GM19035 (cell line): ENCODE measurements around the gene CHST11.
"Not testable (repeated sequence)": the region's sequence is repeated elsewhere in the genome, so short reads cannot be mapped to it uniquely, and the experiment has no call there.

Experiments used
- ATAC-seq: cut with Tn5 transposase; IDR thresholded peaks from one replicate; pipeline ENCODE4 v1.9.1; 2021; ENCODE audit not compliant: unreplicated experiment

CHST11 gene

DNA sequence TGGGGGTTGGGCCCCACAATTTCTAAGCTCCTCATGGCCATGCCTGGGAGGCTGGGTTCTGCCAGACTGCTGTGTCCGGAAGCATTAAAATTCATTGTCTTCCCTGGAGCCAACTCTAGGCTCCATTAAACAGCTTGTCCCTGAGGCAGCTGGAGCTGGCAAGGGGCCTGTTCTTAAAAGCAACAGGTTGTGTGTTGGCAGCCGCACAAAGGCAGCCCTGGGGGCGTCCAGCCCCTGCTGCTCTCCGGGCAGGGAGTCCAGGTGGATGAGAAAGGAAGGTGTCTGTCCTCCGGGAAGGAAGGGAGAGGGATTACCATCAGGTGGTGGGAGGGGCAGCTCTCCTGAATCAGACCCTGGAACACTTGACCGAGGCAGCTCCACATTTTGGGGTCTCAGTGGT lies 98.9 kb downstream of the CHST11 start:
- ATAC-seq = no peak

DNA sequence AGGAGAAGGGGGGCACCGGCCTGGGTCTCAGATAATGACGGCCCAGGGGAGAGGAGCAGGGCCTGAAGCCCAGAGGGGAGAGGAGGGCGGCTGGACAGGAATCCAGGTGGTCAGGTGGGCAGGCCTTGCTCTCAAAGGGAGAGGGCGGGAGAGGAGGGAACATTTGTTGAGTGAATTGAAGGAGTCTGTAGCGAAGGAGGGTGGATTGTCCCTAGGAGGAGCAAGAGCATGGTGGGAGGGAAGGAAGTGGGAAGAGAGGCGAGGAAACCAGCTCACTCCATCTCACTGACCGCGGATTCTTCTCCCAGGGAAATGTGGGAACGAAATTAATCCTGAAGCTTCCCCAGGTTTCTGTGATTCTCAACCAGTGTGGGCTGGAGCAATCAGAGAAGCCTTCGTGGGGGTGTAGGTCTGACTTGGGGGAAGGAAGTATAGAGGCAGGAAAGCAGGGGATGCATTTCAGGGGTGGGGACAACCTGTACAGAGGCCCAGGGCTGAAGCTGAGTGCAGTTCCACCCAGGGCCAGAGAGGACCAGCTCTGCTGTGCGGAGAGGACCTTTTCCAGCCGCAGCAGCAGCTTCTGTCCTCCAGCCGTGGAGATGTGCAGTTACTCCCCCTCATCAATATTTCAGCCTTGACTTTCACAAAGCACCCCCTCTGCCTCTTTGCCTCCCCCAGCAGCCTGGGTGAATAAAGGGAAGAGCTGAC lies 100.9 kb downstream of the CHST11 start:
- ATAC-seq = no peak

DNA sequence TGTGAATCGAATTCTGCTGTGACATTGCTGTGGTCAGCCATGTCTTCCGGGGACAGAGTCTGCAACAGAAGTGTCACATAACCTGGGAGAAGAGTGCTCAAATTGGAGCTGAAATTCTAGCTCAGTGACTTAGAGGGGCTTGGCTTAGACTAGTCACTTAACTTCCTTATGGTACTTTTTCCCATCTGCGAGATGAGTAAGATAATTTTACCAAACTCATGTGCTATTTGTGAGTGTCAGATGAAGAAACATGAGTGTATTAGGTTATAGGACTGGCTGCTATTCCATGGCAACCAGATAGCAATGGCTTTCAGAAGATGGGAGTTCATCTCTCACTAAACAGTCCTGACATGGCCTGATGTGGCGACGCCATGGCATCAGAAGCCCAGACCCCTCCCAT lies 104.1 kb downstream of the CHST11 start:
- ATAC-seq = no peak

DNA sequence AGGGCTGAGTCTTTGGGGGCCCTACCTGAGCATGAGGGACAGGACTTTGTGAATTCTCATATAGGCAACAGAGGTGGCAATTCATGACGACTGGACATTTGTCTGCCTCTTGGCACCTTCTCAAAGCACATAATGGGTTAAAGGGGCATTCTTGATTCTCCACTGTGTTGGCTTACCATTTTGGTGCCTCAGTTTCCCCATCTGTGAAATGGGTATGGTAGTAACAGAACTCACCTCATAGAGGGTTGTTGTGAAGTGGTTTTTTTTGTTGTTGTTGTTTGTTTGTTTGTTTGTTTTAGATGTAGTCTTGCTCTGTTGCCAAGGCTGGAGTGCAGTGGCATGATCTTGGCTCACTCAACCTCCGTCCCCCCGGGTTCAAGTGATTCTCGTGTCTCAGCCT lies 106.0 kb downstream of the CHST11 start:
- no peak for ATAC-seq

DNA sequence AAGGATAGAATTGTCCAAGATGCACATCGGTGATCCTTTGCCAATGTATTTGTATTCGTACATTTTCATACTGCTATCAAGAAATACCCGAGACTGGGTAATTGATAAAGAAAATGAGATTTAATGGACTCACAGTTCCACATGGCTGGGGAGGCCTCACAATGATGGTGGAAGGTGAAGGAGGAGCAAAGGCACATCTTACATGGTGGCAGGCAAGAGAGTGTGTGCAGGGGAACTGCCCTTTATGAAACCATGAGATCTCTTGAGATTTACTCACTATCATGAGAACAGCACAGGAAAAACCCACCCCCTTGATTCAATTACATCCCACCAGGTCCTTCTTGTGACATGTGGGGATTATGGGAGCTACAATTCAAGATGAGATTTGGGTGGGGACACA lies 107.9 kb downstream of the CHST11 start:
- not testable (repeated sequence) for ATAC-seq

DNA sequence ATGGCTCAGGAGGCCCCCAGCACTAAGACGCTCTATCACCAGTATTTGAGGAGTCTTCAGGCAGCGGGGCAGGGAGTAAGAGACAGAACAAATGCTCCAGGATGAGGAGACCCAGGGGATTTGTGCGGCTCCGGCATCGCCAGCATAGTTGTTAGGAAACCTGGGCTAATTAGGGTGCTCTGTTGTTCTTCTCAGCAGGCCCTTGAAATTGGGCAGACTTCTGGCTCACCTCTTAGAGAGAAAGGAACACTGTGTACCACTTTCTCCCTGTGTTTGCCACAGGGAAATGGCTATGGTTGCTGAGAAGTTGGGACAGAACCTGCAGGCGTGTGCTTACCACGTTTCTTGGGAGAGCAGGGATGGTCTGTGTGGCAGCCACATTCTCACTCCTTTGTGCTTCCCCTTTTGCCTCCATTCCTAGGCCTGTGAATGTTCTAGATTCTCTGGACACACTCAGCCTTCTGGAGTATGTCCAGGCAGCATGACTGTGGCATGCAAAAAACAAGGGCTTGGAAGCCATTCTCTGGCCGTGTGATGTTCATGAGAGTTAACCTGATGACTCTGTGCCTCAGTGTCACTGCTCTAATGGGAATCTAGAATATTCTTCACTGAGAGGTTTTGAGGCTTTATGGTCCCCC lies 109.0 kb downstream of the CHST11 start:
- ATAC-seq = no peak

DNA sequence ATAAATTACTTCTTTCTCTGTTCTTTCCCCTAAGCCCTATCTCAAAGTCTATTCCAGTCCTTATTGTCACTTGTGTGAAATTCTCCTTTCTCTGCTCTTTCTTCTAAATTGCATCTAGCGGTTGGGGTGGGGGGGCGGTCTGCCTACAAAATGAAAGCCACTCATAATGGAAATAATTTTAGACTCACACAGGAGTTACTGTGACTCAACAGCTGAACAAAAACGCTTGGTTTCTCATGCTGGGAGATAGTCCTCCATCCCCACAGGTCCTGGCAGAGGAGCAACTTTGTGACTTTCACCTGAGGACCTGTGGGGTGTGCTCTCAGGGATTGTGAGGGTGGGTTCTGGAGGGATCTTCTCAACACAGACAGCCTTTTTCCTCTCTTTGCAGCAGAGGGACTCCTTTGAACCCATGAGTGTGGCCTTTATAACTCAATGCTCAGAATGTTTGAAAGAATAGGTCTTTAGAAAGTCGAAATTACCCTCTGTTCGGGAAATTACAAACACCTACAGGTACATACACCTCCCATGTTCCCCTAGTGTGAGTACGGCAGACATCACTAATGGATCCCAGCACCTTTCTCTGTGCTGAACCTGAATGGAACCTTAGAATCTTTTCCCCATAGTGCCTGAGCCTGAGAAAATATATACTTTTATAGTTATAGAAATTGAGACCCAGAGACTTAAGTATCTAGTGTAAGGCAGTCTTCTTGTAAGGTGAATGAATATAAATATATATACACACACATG lies 109.7 kb downstream of the CHST11 start:
- ATAC-seq = no peak

DNA sequence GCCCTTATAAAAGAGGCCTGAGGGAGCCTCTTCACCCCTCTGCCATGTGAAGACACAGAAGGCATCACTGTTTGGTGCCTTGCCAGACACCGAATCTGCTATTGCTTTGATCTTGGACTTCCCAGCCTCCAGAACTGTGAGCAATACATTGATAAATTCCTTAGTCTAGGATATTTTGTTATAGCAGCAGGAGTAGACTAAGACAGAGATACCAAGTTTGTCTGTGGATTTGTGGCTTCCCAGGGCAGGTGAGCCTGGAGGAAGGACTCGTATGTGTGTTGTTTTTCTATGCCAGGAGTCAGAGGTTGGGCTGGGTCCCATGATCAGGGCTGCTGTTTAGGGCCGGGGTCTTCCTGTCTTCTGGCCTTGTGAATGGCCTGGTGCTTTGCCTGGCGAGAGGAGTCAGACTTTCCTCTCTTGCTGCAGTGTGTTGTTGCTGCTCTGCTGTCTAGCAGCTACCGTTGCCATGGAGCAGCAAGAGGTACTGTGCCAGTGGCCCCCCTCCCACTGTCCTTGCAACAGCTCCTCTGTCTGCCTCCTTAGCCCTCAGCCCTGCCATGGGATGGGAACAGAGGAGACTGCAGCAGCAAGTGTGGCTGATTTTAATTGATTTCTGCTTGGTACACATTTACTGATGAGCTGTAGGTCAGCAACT lies 111.2 kb downstream of the CHST11 start:
- ATAC-seq = no peak

DNA sequence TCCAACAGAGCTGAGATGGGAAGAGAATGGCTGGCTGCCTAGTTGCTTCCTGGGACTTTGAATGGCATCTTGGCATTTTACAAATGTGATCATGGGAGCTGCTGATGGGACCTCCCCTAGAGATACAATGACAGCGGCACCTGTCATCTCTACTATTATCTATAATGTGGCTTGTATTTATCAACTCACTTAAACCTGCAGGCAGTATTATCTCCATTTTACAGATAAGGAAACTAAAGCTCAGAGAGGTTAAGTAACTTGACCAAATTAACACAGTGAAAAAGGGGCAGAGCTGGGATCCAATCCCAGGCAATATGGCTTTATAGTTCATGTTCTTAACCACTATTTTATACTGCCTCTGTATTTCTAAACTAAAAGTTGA lies 111.7 kb downstream of the CHST11 start:
- ATAC-seq = no peak

DNA sequence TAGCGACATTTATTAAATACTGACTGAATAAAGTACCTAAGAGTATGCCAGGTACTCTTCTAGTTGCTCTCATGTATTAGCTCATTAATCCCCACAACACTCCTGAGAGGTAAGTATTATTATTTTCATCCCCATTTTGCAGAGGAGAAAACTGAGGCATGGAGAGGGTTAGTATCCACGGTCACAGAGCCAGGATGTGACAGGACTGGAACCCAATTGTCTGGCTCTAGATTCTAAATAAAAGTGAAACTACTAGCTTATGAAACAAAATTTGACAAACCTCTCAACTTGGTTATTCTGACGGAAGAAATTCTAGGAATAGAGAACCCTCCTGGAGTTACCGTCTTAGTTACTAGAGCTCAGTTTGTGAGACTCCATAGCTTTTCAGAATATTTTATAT lies 112.2 kb downstream of the CHST11 start:
- ATAC-seq = no peak

DNA sequence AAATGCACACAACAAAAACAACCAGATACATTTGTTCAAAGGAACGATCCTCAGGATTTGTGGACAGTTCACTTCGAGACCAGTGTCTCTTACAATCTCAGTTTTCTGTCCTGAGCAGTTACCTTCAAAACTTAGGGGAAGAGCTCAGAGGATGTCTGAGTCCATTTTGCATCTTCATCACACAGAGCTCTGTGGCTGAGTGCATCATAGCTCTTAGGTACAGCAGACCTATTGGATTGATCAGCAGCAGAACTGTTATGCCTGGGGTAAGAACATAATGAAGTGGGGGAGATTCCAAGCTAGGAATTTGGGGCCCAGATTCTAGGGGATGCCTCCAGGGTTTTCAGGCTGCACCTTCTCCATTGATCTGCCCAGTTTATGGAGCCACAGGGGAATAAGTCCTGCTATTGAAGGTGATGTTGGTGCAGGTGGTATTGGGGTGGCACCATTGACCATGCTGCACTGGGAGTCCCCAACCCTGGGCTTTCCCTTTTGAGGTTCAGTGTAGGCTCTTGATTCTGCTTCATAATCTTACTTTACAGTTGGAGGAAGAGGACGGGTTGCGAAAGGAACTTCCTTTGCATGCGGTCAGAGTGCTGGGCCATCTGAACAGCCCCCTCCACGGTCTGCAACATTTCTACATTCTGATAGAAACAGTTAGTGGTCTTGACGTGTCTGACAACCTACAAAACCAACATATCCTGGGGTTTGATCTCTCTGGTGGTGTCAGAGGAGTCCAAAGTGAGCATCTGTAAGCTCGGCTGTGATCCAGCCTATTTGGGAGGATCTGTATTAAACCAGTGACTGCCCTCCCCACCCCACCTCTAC lies 112.8 kb downstream of the CHST11 start:
- ATAC-seq = peak; percentile 79

DNA sequence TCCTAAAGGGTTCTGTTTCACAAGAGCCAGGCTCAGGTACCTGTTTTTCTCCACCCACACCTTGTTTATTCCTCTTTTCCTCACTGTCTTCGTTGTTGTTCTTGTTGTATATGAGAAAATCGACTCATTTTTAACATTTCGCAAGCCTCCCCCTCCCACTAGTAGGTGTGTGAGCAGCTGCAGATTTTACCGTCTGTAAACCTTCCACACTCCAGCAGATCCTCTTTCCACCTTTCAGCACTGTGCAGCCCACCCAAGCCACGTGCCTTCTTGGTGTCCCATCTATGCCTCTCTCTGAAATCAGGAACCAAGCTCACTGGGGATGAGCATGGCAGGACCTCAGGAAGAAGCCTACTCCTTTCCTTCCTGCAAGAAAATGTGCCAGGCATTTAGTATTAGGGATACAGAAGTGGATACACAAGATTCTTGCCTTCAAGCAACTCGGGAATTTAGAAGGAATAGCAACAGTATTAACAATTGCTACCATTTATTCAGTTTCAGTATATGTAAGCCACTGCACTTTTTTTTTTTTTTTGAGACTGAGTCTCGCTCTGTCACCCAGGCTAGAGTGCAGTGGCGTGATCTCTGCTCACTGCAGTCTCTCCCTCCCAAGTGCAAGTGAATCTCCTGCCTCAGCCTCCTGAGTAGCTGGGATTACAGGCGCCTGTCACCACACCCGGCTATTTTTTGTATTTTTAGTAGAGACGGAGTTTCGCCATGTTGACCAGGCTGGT lies 113.6 kb downstream of the CHST11 start:
- peak; percentile 15 for ATAC-seq

DNA sequence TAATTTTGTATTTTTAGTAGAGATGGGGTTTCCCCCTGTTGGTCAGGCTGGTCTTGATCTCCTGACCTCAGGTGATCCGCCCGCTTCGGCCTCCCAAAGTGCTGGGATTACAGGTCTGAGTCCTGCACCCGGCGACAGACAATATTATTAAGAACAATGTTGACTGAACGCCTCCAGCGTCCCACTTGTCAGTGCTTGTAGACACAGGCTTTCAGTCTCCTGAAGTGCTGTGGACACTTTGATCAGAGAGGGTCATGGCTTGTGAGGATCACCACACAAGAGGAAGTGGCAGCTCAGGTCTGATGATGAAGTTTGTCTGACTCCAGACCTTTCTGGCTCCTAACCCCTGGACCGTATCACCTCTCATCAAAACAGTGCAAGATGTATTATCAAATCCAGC lies 114.6 kb downstream of the CHST11 start:
- no peak for ATAC-seq

DNA sequence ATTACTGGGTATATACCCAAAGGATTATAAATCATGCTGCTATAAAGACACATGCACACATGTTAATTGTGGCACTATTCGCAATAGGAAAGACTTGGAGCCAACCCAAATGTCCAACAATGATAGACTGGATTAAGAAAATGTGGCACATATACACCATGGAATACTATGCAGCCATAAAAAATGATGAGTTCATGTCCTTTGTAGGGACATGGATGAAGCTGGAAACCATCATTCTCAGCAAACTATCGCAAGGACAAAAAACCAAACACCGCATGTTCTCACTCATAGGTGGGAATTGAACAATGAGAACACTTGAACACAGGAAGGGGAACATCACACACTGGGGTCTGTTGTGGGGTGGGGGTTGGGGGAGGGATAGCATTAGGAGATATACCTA lies 117.6 kb downstream of the CHST11 start:
- ATAC-seq = not testable (repeated sequence)

DNA sequence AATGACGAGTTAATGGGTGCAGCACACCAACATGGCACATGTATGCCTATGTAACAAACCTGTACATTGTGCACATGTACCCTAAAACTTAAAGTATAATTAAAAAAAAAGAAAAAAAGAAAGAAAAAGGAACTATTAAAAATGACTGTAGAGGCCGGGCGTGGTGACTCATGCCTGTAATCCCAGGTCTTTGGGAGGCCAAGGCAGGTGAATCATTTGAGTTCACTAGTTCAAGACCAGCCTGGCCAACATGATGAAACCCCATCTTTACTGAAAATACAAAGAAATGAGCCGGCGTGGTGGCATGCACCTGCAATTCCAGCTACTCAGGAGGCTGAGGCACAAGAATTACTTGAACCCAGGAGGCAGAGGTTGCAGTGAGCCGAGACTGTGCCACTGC lies 118.0 kb downstream of the CHST11 start:
- ATAC-seq = not testable (repeated sequence)

DNA sequence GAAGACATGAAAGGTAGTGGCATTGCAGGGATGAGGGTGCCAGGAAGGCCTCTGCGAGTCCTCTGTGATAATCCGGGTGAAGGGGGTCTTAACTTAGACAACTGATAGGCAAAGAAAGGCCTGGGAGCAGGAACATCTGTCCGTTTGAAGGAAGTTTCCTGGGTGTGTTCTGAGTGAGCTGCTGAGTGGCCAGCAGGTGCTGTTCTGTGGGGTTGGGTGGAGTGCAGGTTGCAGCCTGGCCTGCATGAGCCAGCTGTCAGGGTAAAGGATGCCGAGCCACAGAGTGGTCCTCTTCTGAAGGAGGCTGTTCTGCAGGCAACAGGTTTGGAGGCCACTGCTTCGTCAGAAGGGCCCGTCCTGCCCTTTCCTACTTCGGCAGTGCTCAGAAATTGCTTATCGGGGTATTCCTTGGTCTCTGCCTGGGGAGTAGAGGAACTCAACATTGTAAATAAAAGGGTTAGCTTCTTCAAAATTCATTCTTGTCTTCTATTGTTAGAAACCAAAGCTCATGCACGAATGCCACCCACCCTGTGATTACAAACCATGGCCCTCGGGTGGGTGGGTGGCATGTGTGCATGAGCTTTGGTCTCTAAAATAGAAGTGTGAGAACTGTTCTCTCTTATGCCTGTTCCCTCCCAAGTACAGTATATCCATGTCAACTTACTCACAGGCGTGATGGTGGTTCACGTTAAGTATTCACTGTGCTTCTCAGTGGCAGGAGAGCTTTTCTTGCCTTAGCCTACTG lies 118.9 kb downstream of the CHST11 start:
- ATAC-seq = no peak

DNA sequence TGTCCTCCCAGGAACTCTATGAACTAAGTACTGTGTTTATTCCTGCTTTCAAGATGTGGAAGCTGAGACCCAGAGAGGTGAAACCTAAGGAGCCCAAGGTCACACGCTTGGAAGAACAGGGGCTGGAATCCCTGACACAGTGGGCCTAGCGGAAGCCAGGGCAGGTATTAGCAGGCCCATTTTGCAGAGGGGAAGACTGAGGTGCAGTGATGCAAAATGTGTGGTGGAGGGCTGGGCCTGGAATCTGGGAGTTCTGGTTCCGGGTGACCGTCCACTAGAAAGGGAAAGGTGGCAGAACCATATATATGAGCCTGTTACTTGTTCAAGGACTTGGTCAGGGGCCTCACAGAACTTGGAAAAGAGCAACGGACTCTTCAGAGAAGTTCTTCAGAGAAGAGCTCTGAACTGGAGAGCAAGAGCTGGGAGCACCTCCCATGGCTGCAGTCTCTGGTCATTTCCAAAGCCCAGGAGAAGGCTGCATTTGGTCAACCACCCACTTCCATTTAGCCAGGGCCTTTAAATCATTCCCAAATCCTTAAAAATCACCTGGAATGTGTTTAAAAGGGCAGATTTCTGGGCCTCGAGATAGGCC lies 119.5 kb downstream of the CHST11 start:
- no peak for ATAC-seq

DNA sequence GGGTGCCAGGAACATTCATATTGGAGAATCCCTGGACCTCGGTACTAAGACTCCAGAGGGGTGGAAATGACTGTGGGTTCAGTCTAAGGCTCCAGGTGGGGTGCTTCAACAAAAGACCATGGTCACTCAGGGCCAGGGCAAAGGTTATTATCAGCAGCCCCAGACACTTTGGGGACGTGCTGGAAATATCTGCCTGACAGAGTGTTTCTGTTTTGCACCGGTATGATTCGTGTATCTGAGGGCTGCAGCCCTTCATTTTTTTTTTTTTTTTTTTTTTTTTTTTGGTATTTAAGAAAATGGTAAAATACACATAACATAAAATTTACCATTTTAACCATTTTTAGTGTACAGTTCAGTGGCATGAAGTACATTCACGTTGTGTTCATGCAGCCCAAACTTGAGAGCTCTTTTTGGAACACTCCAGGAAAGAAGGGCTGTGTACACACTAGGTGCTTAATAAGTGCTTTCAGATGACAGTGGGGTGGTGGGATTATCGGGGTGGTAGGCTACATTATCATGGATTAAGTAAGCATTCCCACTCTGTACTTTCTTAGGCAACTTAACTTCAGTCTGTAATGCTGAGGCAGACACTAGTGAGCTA lies 120.3 kb downstream of the CHST11 start:
- no peak for ATAC-seq

DNA sequence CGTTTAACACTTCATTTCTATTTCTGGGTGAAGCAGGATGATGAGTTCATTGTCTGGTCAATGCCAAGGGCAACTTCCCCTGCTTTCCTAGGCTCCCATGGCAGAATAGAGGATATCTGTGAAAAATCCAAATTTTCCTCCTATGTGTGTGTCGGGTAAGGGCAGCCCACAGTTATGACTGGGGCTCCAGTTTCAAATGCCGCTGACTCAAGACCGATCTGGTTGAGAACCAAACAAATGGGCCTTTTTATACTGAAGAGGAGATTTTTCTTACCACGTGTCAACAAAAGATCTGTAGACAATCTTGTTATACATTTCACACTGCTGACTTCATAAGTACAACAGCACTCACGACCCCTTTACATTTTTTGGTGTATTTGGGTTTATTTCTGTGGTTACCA lies 120.8 kb downstream of the CHST11 start:
- no peak for ATAC-seq
